ENCODE data around the gene POU4F1. TPM values are rescaled to one million over a fixed set of nuclear protein-coding genes. Genes with fewer than 3 reads are reported as not detected.
"Not testable (repeated sequence)": the region's sequence is repeated elsewhere in the genome, so short reads cannot be mapped to it uniquely, and the experiment has no call there.

Gene POU4F1
- total RNA-seq (2014; rRNA removed; shearing (Covaris generic)), result 0.03 TPM in 1 of 2 replicates, not detected in the other

- peak; percentile 94 for DNase-seq
- H3K36me3 ChIP-seq (replicated peaks; ENCODE audit: control insufficient read depth, insufficient read depth, low read length), result no peaks in the 10 kb centered on the region
- peak within 1 kb of the TSS; percentile 39 for H3K4me3 ChIP-seq (ENCODE audit: insufficient read depth, low read depth, low read length)
- peaks cover 97% of the 10 kb centered on the region for H3K27me3 ChIP-seq (ENCODE audit: control insufficient read depth, insufficient read depth, low read length)
Observed at GRCh38 chr13:78603240-78603957, at the start of gene POU4F1. TSS of gene POU4F1 (minus strand) at chr13:78603552. CDS start at chr13:78603326, 226 bp downstream.

- no peak for DNase-seq
- Histone ChIP-seq H3K36me3 (replicated peaks; ENCODE audit: control insufficient read depth, insufficient read depth, low read length) (no peaks in the 10 kb centered on the region), H3K4me3 (ENCODE audit: insufficient read depth, low read depth, low read length) (no peak overlapping the region), H3K27me3 (ENCODE audit: control insufficient read depth, insufficient read depth, low read length) (no peaks in the 10 kb centered on the region; the same call in 1 of the 2 replicates)
Observed at GRCh38 chr13:78652651-78653050, 49.3 kb upstream of the POU4F1 start.

- no peaks in the 10 kb centered on the region for H3K27me3 ChIP-seq (ENCODE audit: control insufficient read depth, insufficient read depth, low read length)
- no peak overlapping the region for H3K4me3 ChIP-seq (ENCODE audit: insufficient read depth, low read depth, low read length)
- no peaks in the 10 kb centered on the region for H3K36me3 ChIP-seq (replicated peaks; ENCODE audit: control insufficient read depth, insufficient read depth, low read length)
- no peak for DNase-seq
Observed at GRCh38 chr13:78650717-78651083, 47.3 kb upstream of the POU4F1 start.

GRCh38 chr13:78649997-78650716, 46.8 kb upstream of the POU4F1 start:
- Histone ChIP-seq H3K4me3 (ENCODE audit: insufficient read depth, low read depth, low read length) (no peak overlapping the region), H3K27me3 (ENCODE audit: control insufficient read depth, insufficient read depth, low read length) (no peaks in the 10 kb centered on the region), H3K36me3 (replicated peaks; ENCODE audit: control insufficient read depth, insufficient read depth, low read length) (no peaks in the 10 kb centered on the region)
- DNase-seq, result no peak

- not testable (repeated sequence) for DNase-seq; H3K36me3 ChIP-seq (replicated peaks; ENCODE audit: control insufficient read depth, insufficient read depth, low read length); H3K27me3 ChIP-seq (ENCODE audit: control insufficient read depth, insufficient read depth, low read length); H3K4me3 ChIP-seq (ENCODE audit: insufficient read depth, low read depth, low read length)
Observed at GRCh38 chr13:78647109-78647678, 43.8 kb upstream of the POU4F1 start.

- no peaks in the 10 kb centered on the region for H3K27me3 ChIP-seq (ENCODE audit: control insufficient read depth, insufficient read depth, low read length)
- peaks cover 3% of the 10 kb centered on the region for H3K36me3 ChIP-seq (replicated peaks; ENCODE audit: control insufficient read depth, insufficient read depth, low read length)
- no peak for DNase-seq
- no peak overlapping the region for H3K4me3 ChIP-seq (ENCODE audit: insufficient read depth, low read depth, low read length)
Observed at GRCh38 chr13:78638216-78638615, 34.9 kb upstream of the POU4F1 start.

- no peak for DNase-seq
- H3K4me3 ChIP-seq (ENCODE audit: insufficient read depth, low read depth, low read length), result no peak overlapping the region
- H3K27me3 ChIP-seq (ENCODE audit: control insufficient read depth, insufficient read depth, low read length), result no peaks in the 10 kb centered on the region
- peaks cover 3% of the 10 kb centered on the region for H3K36me3 ChIP-seq (replicated peaks; ENCODE audit: control insufficient read depth, insufficient read depth, low read length)
Observed at GRCh38 chr13:78636495-78636894, 33.1 kb upstream of the POU4F1 start.

GRCh38 chr13:78632996-78633395, 29.6 kb upstream of the POU4F1 start:
- H3K36me3 ChIP-seq (replicated peaks; ENCODE audit: control insufficient read depth, insufficient read depth, low read length), result peaks cover 3% of the 10 kb centered on the region
- DNase-seq, result no peak
- H3K4me3 ChIP-seq (ENCODE audit: insufficient read depth, low read depth, low read length), result no peak overlapping the region
- no peaks in the 10 kb centered on the region for H3K27me3 ChIP-seq (ENCODE audit: control insufficient read depth, insufficient read depth, low read length)

- DNase-seq, result no peak
- H3K36me3 ChIP-seq (replicated peaks; ENCODE audit: control insufficient read depth, insufficient read depth, low read length), result peaks cover 3% of the 10 kb centered on the region
- H3K4me3 ChIP-seq (ENCODE audit: insufficient read depth, low read depth, low read length), result no peak overlapping the region
- no peaks in the 10 kb centered on the region for H3K27me3 ChIP-seq (ENCODE audit: control insufficient read depth, insufficient read depth, low read length)
Observed at GRCh38 chr13:78631077-78631476, 27.7 kb upstream of the POU4F1 start.

- Histone ChIP-seq H3K27me3 (ENCODE audit: control insufficient read depth, insufficient read depth, low read length) (no peaks in the 10 kb centered on the region), H3K36me3 (replicated peaks; ENCODE audit: control insufficient read depth, insufficient read depth, low read length) (peaks cover 3% of the 10 kb centered on the region), H3K4me3 (ENCODE audit: insufficient read depth, low read depth, low read length) (no peak overlapping the region)
- DNase-seq, result no peak
Observed at GRCh38 chr13:78630511-78630910, 27.2 kb upstream of the POU4F1 start.

GRCh38 chr13:78625384-78625783, 22.0 kb upstream of the POU4F1 start:
- Histone ChIP-seq H3K27me3 (ENCODE audit: control insufficient read depth, insufficient read depth, low read length) (no peaks in the 10 kb centered on the region), H3K36me3 (replicated peaks; ENCODE audit: control insufficient read depth, insufficient read depth, low read length) (peaks cover 3% of the 10 kb centered on the region), H3K4me3 (ENCODE audit: insufficient read depth, low read depth, low read length) (no peak overlapping the region)
- no peak for DNase-seq

GRCh38 chr13:78623132-78623531, 19.8 kb upstream of the POU4F1 start:
- no peak overlapping the region for H3K4me3 ChIP-seq (ENCODE audit: insufficient read depth, low read depth, low read length)
- peaks cover 2% of the 10 kb centered on the region; the same call in 1 of the 2 replicates for H3K36me3 ChIP-seq (replicated peaks; ENCODE audit: control insufficient read depth, insufficient read depth, low read length)
- no peak for DNase-seq
- no peaks in the 10 kb centered on the region for H3K27me3 ChIP-seq (ENCODE audit: control insufficient read depth, insufficient read depth, low read length)

GRCh38 chr13:78620936-78621470, 17.7 kb upstream of the POU4F1 start:
- Histone ChIP-seq H3K36me3 (replicated peaks; ENCODE audit: control insufficient read depth, insufficient read depth, low read length) (peaks cover 6% of the 10 kb centered on the region), H3K4me3 (ENCODE audit: insufficient read depth, low read depth, low read length) (no peak overlapping the region)
- DNase-seq, result no peak

GRCh38 chr13:78618411-78618810, 15.1 kb upstream of the POU4F1 start:
- DNase-seq, result no peak
- peaks cover 4% of the 10 kb centered on the region for H3K36me3 ChIP-seq (replicated peaks; ENCODE audit: control insufficient read depth, insufficient read depth, low read length)
- H3K4me3 ChIP-seq (ENCODE audit: insufficient read depth, low read depth, low read length), result no peak overlapping the region
- H3K27me3 ChIP-seq (ENCODE audit: control insufficient read depth, insufficient read depth, low read length), result no peaks in the 10 kb centered on the region

More at GRCh38 chr13:78620936-78621470, 17.7 kb upstream of the POU4F1 start:
- H3K27me3 ChIP-seq (ENCODE audit: control insufficient read depth, insufficient read depth, low read length), result no peaks in the 10 kb centered on the region

- peaks cover 60% of the 10 kb centered on the region for H3K27me3 ChIP-seq (ENCODE audit: control insufficient read depth, insufficient read depth, low read length)
Observed at GRCh38 chr13:78611040-78611439, 7.7 kb upstream of the POU4F1 start.

More at GRCh38 chr13:78611040-78611439, 7.7 kb upstream of the POU4F1 start:
- no peak for DNase-seq
- H3K4me3 ChIP-seq (ENCODE audit: insufficient read depth, low read depth, low read length), result no peak overlapping the region
- H3K36me3 ChIP-seq (replicated peaks; ENCODE audit: control insufficient read depth, insufficient read depth, low read length), result no peaks in the 10 kb centered on the region; the same call in 1 of the 2 replicates

Data from H7 (cell line).